SK-N-SH (cell line): Measurements from ENCODE around the gene C1QTNF8. TPM values are rescaled to one million over a fixed set of nuclear protein-coding genes. Genes with fewer than 3 reads are reported as not detected.

ENCODE experiments used
- CTCF ChIA-PET: fragments of 300-600, 350-600 bp; formaldehyde crosslinking; extraction: SDS; loops from one replicate; lab custom pipeline; 2021; lab: Yijun Ruan, JAX
- POLR2A ChIA-PET: fragments of 350-600 bp; sonication (Branson Sonifier 250); formaldehyde crosslinking; extraction: SDS; loops from one replicate; lab custom pipeline; 2020; ENCODE audit warnings: antibody characterized with exemption, inconsistent platforms; lab: Yijun Ruan, JAX
- DNase-seq: peaks from one replicate; pipeline ENCODE4 v3.0.0; 2012
- H2AFZ ChIP-seq: fragments of 200-600 bp; sonication (generic); 2 replicates; pipeline ENCODE4 v1.8.1; 2016; ENCODE audit warnings: antibody characterized with exemption, mild to moderate bottlenecking, low read depth
- H3F3A ChIP-seq: fragments of 200-600 bp; sonication (generic); replicated peaks from 2 replicates; pipeline ENCODE3; 2016; ENCODE audit warnings: antibody characterized with exemption, mild to moderate bottlenecking; ENCODE audit not compliant: insufficient read depth
- H3K27ac ChIP-seq, 2 experiments: fragments of 200-500 bp in 1 of 2; fragments of 200-600 bp in 1 of 2; sonication (Bioruptor generic) in 1 of 2; sonication (generic), shearing (Covaris generic) in 1 of 2; 2 replicates each; pipeline versions ENCODE4 v1.5.1 to v1.6.1; 2014 to 2016; ENCODE audit warnings: low read depth in 2 of 2, inconsistent platforms in 1 of 2, low read length in 1 of 2, mild to moderate bottlenecking in 1 of 2, mixed read lengths in 1 of 2
- H3K27me3 ChIP-seq: fragments of 200-600 bp; sonication (generic), shearing (Covaris generic); 2 replicates; pipeline ENCODE4 v1.6.1; 2016; ENCODE audit warnings: mixed run types; ENCODE audit not compliant: insufficient read depth
- H3K36me3 ChIP-seq, 2 experiments: fragments of 200-500 bp in 1 of 2; fragments of 200-600 bp in 1 of 2; sonication (Bioruptor generic) in 1 of 2; sonication (generic) in 1 of 2; replicated peaks in 1 of 2; 2 replicates each; pipeline versions ENCODE3 to v1.5.1; 2014 to 2016; ENCODE audit warnings: low read length in 1 of 2, mild to moderate bottlenecking in 1 of 2; ENCODE audit not compliant: insufficient read depth in 2 of 2, control insufficient read depth in 1 of 2
- H3K4me1 ChIP-seq, 2 experiments: fragments of 200-500 bp in 1 of 2; fragments of 200-600 bp in 1 of 2; sonication (Bioruptor generic) in 1 of 2; sonication (generic), shearing (Covaris generic) in 1 of 2; 2 replicates each; pipeline versions ENCODE4 v1.5.1 to v1.6.1; 2014 to 2016; ENCODE audit warnings: low read depth in 1 of 2, low read length in 1 of 2, mixed run types in 1 of 2; ENCODE audit not compliant: insufficient read depth in 2 of 2, control insufficient read depth in 1 of 2
- H3K4me2 ChIP-seq: fragments of 200-600 bp; sonication (generic), shearing (Covaris generic); 2 replicates; pipeline ENCODE4 v1.6.1; 2017; ENCODE audit warnings: mixed run types
- H3K4me3 ChIP-seq, 2 experiments: fragments of 200-500 bp in 1 of 2; fragments of 200-600 bp in 1 of 2; sonication (Bioruptor generic) in 1 of 2; sonication (generic), shearing (Covaris generic) in 1 of 2; 2 replicates each; pipeline versions ENCODE4 v1.5.1 to v1.8.1; 2014 to 2016; ENCODE audit warnings: low read depth in 2 of 2, inconsistent platforms in 1 of 2, low read length in 1 of 2, mild to moderate bottlenecking in 1 of 2, mixed read lengths in 1 of 2, moderate library complexity in 1 of 2
- H3K79me2 ChIP-seq: fragments of 200-600 bp; sonication (generic); 2 replicates; pipeline ENCODE4 v1.8.1; 2017; ENCODE audit warnings: mild to moderate bottlenecking; ENCODE audit not compliant: insufficient read depth
- H3K9ac ChIP-seq: fragments of 200-600 bp; sonication (generic); 2 replicates; pipeline ENCODE4 v1.6.1; 2017; ENCODE audit warnings: mixed run types
- H3K9me2 ChIP-seq: fragments of 200-600 bp; sonication (generic); 2 replicates; pipeline ENCODE4 v1.6.1; 2017; ENCODE audit warnings: mixed run types
- H3K9me3 ChIP-seq: fragments of 200-600 bp; sonication (generic); 2 replicates; pipeline ENCODE4 v1.6.1; 2017; ENCODE audit warnings: mixed run types, mild to moderate bottlenecking, moderate library complexity
- H4K20me1 ChIP-seq: fragments of 200-600 bp; sonication (generic); 2 replicates; pipeline ENCODE4 v1.6.1; 2017; ENCODE audit warnings: mild to moderate bottlenecking, mixed run types; ENCODE audit not compliant: insufficient read depth
- CTCF ChIP-seq: fragments of 200-600 bp; sonication (generic); IDR thresholded peaks from 2 replicates; pipeline ENCODE4 v1.6.1; 2017; ENCODE audit warnings: antibody characterized with exemption, mild to moderate bottlenecking, moderate library complexity
- ELF1 ChIP-seq: IDR thresholded peaks from 2 replicates; pipeline ENCODE4 v1.4.0; 2012
- EP300 ChIP-seq, 2 experiments: IDR thresholded peaks; 2 replicates each; pipeline versions ENCODE4 v1.4.0 to v1.6.1; 2012; ENCODE audit warnings: borderline replicate concordance in 1 of 2, low read depth in 1 of 2, low read length in 1 of 2
- EZH2phosphoT487 ChIP-seq: fragments of 200-600 bp; sonication (generic); IDR thresholded peaks from 2 replicates; pipeline ENCODE4 v1.6.1; 2017; ENCODE audit warnings: low read depth, mixed run types, mild to moderate bottlenecking, antibody characterized with exemption, moderate library complexity, borderline replicate concordance
- GATA2 ChIP-seq: sonication (generic); formaldehyde crosslinking; IDR thresholded peaks from 2 replicates; pipeline ENCODE4 v1.5.0; 2020; ENCODE audit warnings: mild to moderate bottlenecking, missing genetic modification reagents
- MAX ChIP-seq: IDR thresholded peaks from 2 replicates; pipeline ENCODE4 v1.4.0; 2012; ENCODE audit warnings: low read depth
- NFIC ChIP-seq: IDR thresholded peaks from 2 replicates; pipeline ENCODE4 v1.4.0; 2012; ENCODE audit warnings: borderline replicate concordance
- POLR2AphosphoS5 ChIP-seq: IDR thresholded peaks from 2 replicates; pipeline ENCODE4 v1.6.1; 2012; ENCODE audit warnings: low read depth, low read length
- RCOR1 ChIP-seq: fragments of 150-350 bp; IDR thresholded peaks from 2 replicates; pipeline ENCODE4 v1.6.1; 2017; ENCODE audit warnings: antibody characterized with exemption, low read length
- RFX5 ChIP-seq: IDR thresholded peaks from 2 replicates; pipeline ENCODE4 v1.6.1; 2012; ENCODE audit warnings: mild to moderate bottlenecking, improper control_type of control experiment, low read length
- SIN3A ChIP-seq: IDR thresholded peaks from 2 replicates; pipeline ENCODE4 v1.6.1; 2012; ENCODE audit warnings: low read depth, mild to moderate bottlenecking, low read length, moderate library complexity, borderline replicate concordance
- TEAD4 ChIP-seq: IDR thresholded peaks from 2 replicates; pipeline ENCODE4 v1.4.0; 2012; ENCODE audit warnings: mild to moderate bottlenecking, borderline replicate concordance; ENCODE audit not compliant: insufficient read depth
- USF2 ChIP-seq: fragments of 150-350 bp; IDR thresholded peaks from 2 replicates; pipeline ENCODE4 v1.6.1; 2017; ENCODE audit warnings: antibody characterized with exemption, low read length, low read depth, borderline replicate concordance
- ZBTB33 ChIP-seq: IDR thresholded peaks from 2 replicates; pipeline ENCODE4 v1.4.0; 2012; ENCODE audit warnings: low read depth, borderline replicate concordance
- WGBS: methylation state at CpG from one replicate; pipeline ENCODE4 v1.1.6; 2017; ENCODE audit warnings: low lambda C conversion rate; 5-methylcytosine and 5-hydroxymethylcytosine counted together
- polyA plus RNA-seq, 3 experiments: library from polyadenylated mRNA; depleted of rRNA; stranded (reverse); fragments of >200 nt; gene quantifications; 2 replicates each; pipeline ENCODE4 v1.2.3, GENCODE V29; 2012

Gene C1QTNF8
- polyA plus RNA-seq, 1 of the 3 experiments (the other 2 are of a cell fraction), result not detected

GRCh38 chr16:1082952-1083675, 12.9 kb downstream of the C1QTNF8 start:
- 36% methylated on average over 14 of the region's 34 CpGs for WGBS
- peaks cover 63% of the 10 kb centered on the region for H3K27me3 ChIP-seq
- no peak overlapping the region for H3K4me2 ChIP-seq
- no peaks in the 10 kb centered on the region for H3K9me3 ChIP-seq
- POLR2A ChIA-PET, result no interaction called here
- DNase-seq, result no peak
- H3K79me2 ChIP-seq, result no peaks in the 10 kb centered on the region
- no peaks in the 10 kb centered on the region for H3K36me3 ChIP-seq
- no peak overlapping the region for H3K4me3 ChIP-seq
- H3K4me1 ChIP-seq, result no peaks in the 10 kb centered on the region
- no peak overlapping the region for H2AFZ ChIP-seq
- H3K9me2 ChIP-seq, result no peaks in the 10 kb centered on the region
- TF ChIP-seq NFIC (no peak), CTCF (no peak), EP300 (IDR thresholded peaks at IDR 0.05; ENCODE audit: borderline replicate concordance in 1 of 2, low read depth in 1 of 2, low read length in 1 of 2) (no peak), RCOR1 (no peak), USF2 (no peak), ELF1 (no peak), GATA2 (CRISPR knock-in tag) (no peak), TEAD4 (no peak), EZH2phosphoT487 (no peak), RFX5 (no peak), POLR2AphosphoS5 (no peak), MAX (no peak), ZBTB33 (no peak), SIN3A (no peak)
- H3K9ac ChIP-seq, result no peak overlapping the region
- H3K27ac ChIP-seq, result no peak overlapping the region
- H3F3A ChIP-seq, result no peaks in the 10 kb centered on the region
- no peaks in the 10 kb centered on the region for H4K20me1 ChIP-seq
- CTCF ChIA-PET, result interaction anchor here (0.5 to 1.5 kb wide), 2 partner anchors 18 to 667 kb away, joined by 3 to 4 read pairs; no protein-coding TSS in a partner anchor
